Brain microvascular endothelial cell (primary cell): ENCODE data around the gene ANKRD13A.
"Not testable (repeated sequence)": the region's sequence is repeated elsewhere in the genome, so short reads cannot be mapped to it uniquely, and the experiment has no call there.

Experiments used
- DNase-seq: peaks from one replicate; pipeline ENCODE4 v3.0.0-alpha.2; 2020
- H3K27ac ChIP-seq: fragments of 250-450 bp; sonication (Bioruptor Pico); 2 replicates; pipeline ENCODE4 v1.5.1; 2020; ENCODE audit warnings: mild to moderate bottlenecking, moderate library complexity
- H3K27me3 ChIP-seq: fragments of 250-450 bp; sonication (Bioruptor Pico); replicated peaks from 2 replicates; pipeline ENCODE4 v1.5.1; 2020; ENCODE audit warnings: mild to moderate bottlenecking
- H3K36me3 ChIP-seq: fragments of 250-450 bp; sonication (Bioruptor Pico); replicated peaks from 2 replicates; pipeline ENCODE4 v1.5.1; 2020; ENCODE audit warnings: mild to moderate bottlenecking
- H3K4me3 ChIP-seq: 2 replicates; pipeline ENCODE4 v1.5.1; 2011; ENCODE audit warnings: low read depth, mild to moderate bottlenecking, control low read depth, low read length, moderate library complexity
- CTCF ChIP-seq: IDR thresholded peaks from 2 replicates; pipeline ENCODE4 v1.5.1; 2011; ENCODE audit warnings: low read depth, mild to moderate bottlenecking, moderate library complexity, low read length, control low read depth, inconsistent platforms; ENCODE audit errors: missing control alignments
- in situ Hi-C: cut with HindIII; loops from 2 replicates; pipeline ENCODE4 v1.10.0; 2017; ENCODE audit warnings: low sequenced_read_pairs, low pct_ligation_motif_present

Gene ANKRD13A

GRCh38 chr12:109972821-109973220 is 26.4 kb upstream of the ANKRD13A start:
- Histone ChIP-seq H3K36me3 (peaks cover 48% of the 10 kb centered on the region), H3K27ac (no peak overlapping the region), H3K27me3 (no peaks in the 10 kb centered on the region), H3K4me3 (no peak overlapping the region)
- in situ Hi-C loops, result no loop called here
- no peak for DNase-seq
- TF ChIP-seq CTCF, result no peak

- in situ Hi-C loops, result no loop called here
- H3K27ac ChIP-seq, result no peak overlapping the region
- H3K4me3 ChIP-seq, result no peak overlapping the region
- no peak for DNase-seq
- H3K27me3 ChIP-seq, result no peaks in the 10 kb centered on the region
- H3K36me3 ChIP-seq, result peaks cover 67% of the 10 kb centered on the region
- no peak for TF ChIP-seq CTCF
These were observed 17.9 kb upstream of the ANKRD13A start for GRCh38 chr12:109981311-109981710.

- H3K27ac ChIP-seq, result no peak overlapping the region
These were observed 17.0 kb upstream of the ANKRD13A start for GRCh38 chr12:109982210-109982609.

DNA sequence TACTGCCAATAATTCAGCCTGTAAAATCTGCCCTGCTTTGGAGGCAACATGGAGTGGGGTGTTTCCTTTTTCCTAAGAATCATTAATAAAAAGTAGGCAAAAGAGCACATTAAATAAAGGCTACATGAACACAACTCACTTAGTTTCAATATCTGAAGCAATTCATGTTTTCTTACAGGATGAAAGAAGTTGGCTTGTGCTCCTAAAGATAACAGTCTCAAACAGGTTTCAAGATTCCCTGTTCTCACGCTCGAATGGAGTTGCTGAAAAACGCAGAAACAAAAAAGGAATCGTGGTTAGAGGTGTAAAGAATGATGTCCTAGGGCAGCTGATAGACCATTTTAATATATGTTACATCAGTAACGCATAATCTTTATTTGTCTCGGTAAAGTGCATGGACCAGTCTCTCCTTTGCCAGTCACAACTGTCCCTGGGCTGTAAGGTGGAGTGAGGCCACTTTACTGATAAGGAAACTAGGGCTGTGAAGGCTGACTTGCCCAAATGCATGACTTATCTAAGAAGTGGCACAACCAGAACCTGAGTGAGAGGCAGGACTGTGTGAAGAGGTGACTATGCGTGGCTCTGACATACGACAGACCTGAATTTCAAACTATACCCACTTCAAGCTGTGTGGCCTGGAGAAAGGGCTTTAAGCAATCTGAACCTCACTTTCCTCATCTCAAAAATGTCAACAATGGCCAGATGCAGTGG is 15.6 kb upstream of the ANKRD13A start:
- peaks cover 62% of the 10 kb centered on the region for H3K36me3 ChIP-seq
- no peak overlapping the region for H3K4me3 ChIP-seq
- H3K27ac ChIP-seq, result no peak overlapping the region
- TF ChIP-seq CTCF, result no peak
- DNase-seq, result no peak
- no peaks in the 10 kb centered on the region for H3K27me3 ChIP-seq
- in situ Hi-C loops, result no loop called here

More at GRCh38 chr12:109982210-109982609, 17.0 kb upstream of the ANKRD13A start:
- Histone ChIP-seq H3K27me3 (no peaks in the 10 kb centered on the region), H3K36me3 (peaks cover 67% of the 10 kb centered on the region), H3K4me3 (no peak overlapping the region)
- in situ Hi-C loops, result no loop called here
- no peak for TF ChIP-seq CTCF
- no peak for DNase-seq

- H3K4me3 ChIP-seq, H3K27ac ChIP-seq, H3K27me3 ChIP-seq, in situ Hi-C loops, DNase-seq: not testable (repeated sequence)
- peaks cover 44% of the 10 kb centered on the region for H3K36me3 ChIP-seq
These were observed 13.0 kb upstream of the ANKRD13A start for GRCh38 chr12:109986236-109986635.

GRCh38 chr12:109987615-109988014 is 11.6 kb upstream of the ANKRD13A start:
- no peak overlapping the region for H3K4me3 ChIP-seq
- no peaks in the 10 kb centered on the region for H3K27me3 ChIP-seq
- no peak for TF ChIP-seq CTCF
- no peak overlapping the region for H3K27ac ChIP-seq
- in situ Hi-C loops, result no loop called here
- H3K36me3 ChIP-seq, result peaks cover 36% of the 10 kb centered on the region
- DNase-seq, result no peak
